PC-9 (cell line): ENCODE measurements around the gene CDC40.

Experiments used
- CTCF ChIP-seq: fragments of 200-600 bp; sonication (generic); conservative IDR thresholded peaks from 2 replicates; pipeline ENCODE4 v1.6.1; 2017; ENCODE audit warnings: mixed run types, antibody characterized with exemption, mild to moderate bottlenecking, moderate library complexity
- EZH2 ChIP-seq: fragments of 200-600 bp; sonication (generic); IDR thresholded peaks from 2 replicates; pipeline ENCODE4 v1.8.0; 2017; ENCODE audit warnings: antibody characterized with exemption, low read depth

- TF ChIP-seq CTCF: no peak
- no peak for TF ChIP-seq EZH2
These were observed 5.7 kb downstream of the CDC40 start for GRCh38 chr6:110185879-110186278.
